Trophoblast cell (in vitro differentiated cells and primary cell): Measurements from ENCODE around the gene KRTAP10-7.

Experiments used
- DNase-seq, 2 donors: peaks; one replicate each; pipeline ENCODE4 v3.0.0-alpha.2; 2016
- H2AFZ ChIP-seq: 2 replicates; pipeline ENCODE4 v1.6.1; 2013; ENCODE audit warnings: low read length, moderate library complexity, mild to moderate bottlenecking; ENCODE audit not compliant: insufficient read depth, poor library complexity
- H2AK5ac ChIP-seq: 2 replicates; pipeline ENCODE4 v1.6.1; 2013; ENCODE audit warnings: mild to moderate bottlenecking, low read length
- H2BK120ac ChIP-seq: 2 replicates; pipeline ENCODE4 v1.6.1; 2013; ENCODE audit warnings: low read length, mild to moderate bottlenecking, moderate library complexity; ENCODE audit not compliant: insufficient read depth, poor library complexity
- H2BK12ac ChIP-seq: 2 replicates; pipeline ENCODE4 v1.6.1; 2013; ENCODE audit warnings: mild to moderate bottlenecking, low read length, moderate library complexity
- H2BK5ac ChIP-seq: 2 replicates; pipeline ENCODE4 v1.6.1; 2013; ENCODE audit warnings: low read length, low read depth, moderate library complexity, mild to moderate bottlenecking; ENCODE audit not compliant: poor library complexity
- H3K14ac ChIP-seq: 2 replicates; pipeline ENCODE4 v1.6.1; 2013; ENCODE audit warnings: mild to moderate bottlenecking, low read length
- H3K18ac ChIP-seq: 2 replicates; pipeline ENCODE4 v1.6.1; 2013; ENCODE audit warnings: mild to moderate bottlenecking, low read length
- H3K23ac ChIP-seq: 2 replicates; pipeline ENCODE4 v1.6.1; 2013; ENCODE audit warnings: low read length
- H3K27ac ChIP-seq: 2 replicates; pipeline ENCODE4 v1.5.1; 2013; ENCODE audit warnings: low read depth, mild to moderate bottlenecking, inconsistent platforms, low read length, moderate library complexity
- H3K27me3 ChIP-seq: 2 replicates; pipeline ENCODE4 v1.6.1; 2013; ENCODE audit warnings: inconsistent platforms, mild to moderate bottlenecking, low read length, moderate library complexity; ENCODE audit not compliant: insufficient read depth
- H3K36me3 ChIP-seq, 2 experiments: 1 replicate in 1 of 2; 2 replicates in 1 of 2; pipeline ENCODE4 v1.6.1; 2013; ENCODE audit warnings: low read length in 2 of 2, mild to moderate bottlenecking in 2 of 2, moderate library complexity in 1 of 2; ENCODE audit not compliant: insufficient read depth in 2 of 2, control insufficient read depth in 1 of 2
- H3K4ac ChIP-seq: 2 replicates; pipeline ENCODE4 v1.6.1; 2013; ENCODE audit warnings: low read depth, mild to moderate bottlenecking, low read length, moderate library complexity
- H3K4me1 ChIP-seq, 2 experiments: 1 replicate in 1 of 2; 2 replicates in 1 of 2; pipeline ENCODE4 v1.6.1; 2013; ENCODE audit warnings: low read length in 2 of 2, mild to moderate bottlenecking in 2 of 2, moderate library complexity in 1 of 2; ENCODE audit not compliant: insufficient read depth in 2 of 2, control insufficient read depth in 1 of 2
- H3K4me2 ChIP-seq: 2 replicates; pipeline ENCODE4 v1.6.1; 2013; ENCODE audit warnings: inconsistent platforms, mild to moderate bottlenecking, low read length, moderate library complexity
- H3K4me3 ChIP-seq: 2 replicates; pipeline ENCODE4 v1.5.1; 2013; ENCODE audit warnings: mild to moderate bottlenecking, low read depth, low read length, inconsistent platforms
- H3K79me1 ChIP-seq: one replicate; pipeline ENCODE4 v1.6.1; 2013; ENCODE audit warnings: low read length
- H3K79me2 ChIP-seq: 2 replicates; pipeline ENCODE4 v1.6.1; 2013; ENCODE audit warnings: low read length, mild to moderate bottlenecking; ENCODE audit not compliant: control insufficient read depth, insufficient read depth, poor library complexity
- H3K9ac ChIP-seq: 2 replicates; pipeline ENCODE4 v1.6.1; 2013; ENCODE audit warnings: mild to moderate bottlenecking, low read length
- H3K9me3 ChIP-seq: 2 replicates; pipeline ENCODE4 v1.6.1; 2013; ENCODE audit warnings: low read depth, mild to moderate bottlenecking, control low read depth, inconsistent platforms, low read length; ENCODE audit not compliant: insufficient read depth
- H4K12ac ChIP-seq: 2 replicates; pipeline ENCODE4 v1.6.1; 2013; ENCODE audit warnings: low read depth, mild to moderate bottlenecking, low read length, moderate library complexity
- H4K8ac ChIP-seq: 2 replicates; pipeline ENCODE4 v1.6.1; 2013; ENCODE audit warnings: low read depth, mild to moderate bottlenecking, low read length, moderate library complexity
- H4K91ac ChIP-seq: one replicate; pipeline ENCODE4 v1.6.1; 2013; ENCODE audit warnings: low read depth, mild to moderate bottlenecking, low read length, moderate library complexity
- WGBS: extraction: QIAGEN DNeasy Blood & Tissue Kit; methylation state at CpG from one replicate; pipeline ENCODE4 v1.1.7; 2013; ENCODE audit warnings: missing lambda C conversion rate; ENCODE audit not compliant: insufficient read length, insufficient coverage; ENCODE audit errors: extremely low coverage; 5-methylcytosine and 5-hydroxymethylcytosine counted together

Gene KRTAP10-7

GRCh38 chr21:44618909-44619308 is 18.5 kb downstream of the KRTAP10-7 start:
- Histone ChIP-seq H3K4me1 (no peaks in the 10 kb centered on the region), H2AK5ac (no peak overlapping the region), H3K23ac (no peak overlapping the region), H3K79me2 (no peaks in the 10 kb centered on the region), H3K9me3 (peaks cover 17% of the 10 kb centered on the region), H3K27me3 (no peaks in the 10 kb centered on the region), H3K14ac (no peak overlapping the region), H3K79me1 (no peaks in the 10 kb centered on the region), H4K91ac (no peak overlapping the region), H2BK12ac (no peak overlapping the region), H3K36me3 (no peaks in the 10 kb centered on the region), H3K18ac (no peak overlapping the region), H2BK120ac (no peak overlapping the region), H3K9ac (no peak overlapping the region), H3K4me3 (no peak overlapping the region), H3K27ac (no peak overlapping the region), H4K8ac (no peak overlapping the region), H3K4me2 (no peak overlapping the region), H2BK5ac (no peak overlapping the region), H4K12ac (no peak overlapping the region), H2AFZ (no peak overlapping the region), H3K4ac (no peak overlapping the region)
- no CpG with 5 or more reads among the region's 3 CpGs for WGBS
- DNase-seq: no peak

DNA sequence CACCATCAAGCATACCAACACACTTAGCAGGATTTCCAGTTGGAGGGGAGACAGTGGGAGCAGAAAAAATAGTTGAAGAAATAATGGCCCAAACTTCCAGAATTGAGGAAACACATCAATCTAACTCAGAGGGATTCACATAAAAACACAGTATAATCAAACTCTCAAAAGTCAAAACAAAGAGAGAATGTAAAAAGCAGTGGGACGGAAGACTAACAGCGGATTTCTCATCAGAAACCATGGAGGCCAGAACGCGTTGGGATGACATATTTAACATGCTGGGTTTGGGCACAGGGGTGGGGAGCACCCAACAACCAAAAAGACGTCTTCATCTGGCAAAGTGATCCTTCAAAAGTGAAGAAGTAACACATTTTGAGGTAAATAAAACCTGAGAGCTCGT is 19.5 kb downstream of the KRTAP10-7 start:
- Histone ChIP-seq H4K12ac (no peak overlapping the region), H3K4me3 (no peak overlapping the region), H3K4me2 (no peak overlapping the region), H3K18ac (no peak overlapping the region), H3K27me3 (no peaks in the 10 kb centered on the region), H3K9me3 (peaks cover 13% of the 10 kb centered on the region), H3K14ac (no peak overlapping the region), H3K9ac (no peak overlapping the region), H3K79me1 (no peaks in the 10 kb centered on the region), H2BK5ac (no peak overlapping the region), H4K91ac (no peak overlapping the region), H3K23ac (no peak overlapping the region), H3K27ac (no peak overlapping the region), H3K36me3 (no peaks in the 10 kb centered on the region), H2AFZ (no peak overlapping the region), H3K79me2 (no peaks in the 10 kb centered on the region), H3K4ac (no peak overlapping the region), H4K8ac (no peak overlapping the region), H2BK120ac (no peak overlapping the region), H3K4me1 (no peaks in the 10 kb centered on the region), H2BK12ac (no peak overlapping the region), H2AK5ac (no peak overlapping the region)
- WGBS: no CpG with 5 or more reads among the region's 6 CpGs
- DNase-seq: no peak

DNA sequence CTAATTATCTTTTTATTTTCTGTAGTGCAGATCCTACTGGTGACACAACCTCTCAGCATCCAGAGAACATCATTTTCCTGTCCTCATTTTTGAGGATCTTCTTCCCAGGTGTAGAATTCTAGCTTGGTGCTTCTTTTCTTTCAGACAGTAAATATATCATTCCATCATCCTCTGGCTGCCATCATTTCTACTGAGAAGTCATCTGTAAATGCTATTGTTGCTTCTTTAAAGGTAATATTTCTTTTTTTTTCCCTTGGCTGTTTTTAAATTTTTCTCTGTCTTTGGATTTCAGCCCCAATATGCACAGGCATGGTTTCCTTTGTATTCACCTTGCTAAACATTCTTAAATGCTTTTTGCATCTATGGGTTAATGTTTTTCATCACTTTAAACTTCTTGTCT is 23.2 kb downstream of the KRTAP10-7 start:
- Histone ChIP-seq H4K8ac (no peak overlapping the region), H2AK5ac (no peak overlapping the region), H2BK5ac (no peak overlapping the region), H3K79me1 (no peaks in the 10 kb centered on the region), H3K79me2 (no peaks in the 10 kb centered on the region), H3K23ac (no peak overlapping the region), H2BK120ac (no peak overlapping the region), H3K4ac (no peak overlapping the region), H3K18ac (no peak overlapping the region), H2AFZ (no peak overlapping the region), H3K4me1 (no peaks in the 10 kb centered on the region), H3K9me3 (peaks cover 14% of the 10 kb centered on the region), H3K27me3 (no peaks in the 10 kb centered on the region), H4K91ac (no peak overlapping the region), H4K12ac (no peak overlapping the region), H3K9ac (no peak overlapping the region), H3K36me3 (no peaks in the 10 kb centered on the region), H3K4me2 (no peak overlapping the region), H2BK12ac (no peak overlapping the region), H3K4me3 (no peak overlapping the region), H3K14ac (no peak overlapping the region), H3K27ac (no peak overlapping the region)
- no peak for DNase-seq

DNA sequence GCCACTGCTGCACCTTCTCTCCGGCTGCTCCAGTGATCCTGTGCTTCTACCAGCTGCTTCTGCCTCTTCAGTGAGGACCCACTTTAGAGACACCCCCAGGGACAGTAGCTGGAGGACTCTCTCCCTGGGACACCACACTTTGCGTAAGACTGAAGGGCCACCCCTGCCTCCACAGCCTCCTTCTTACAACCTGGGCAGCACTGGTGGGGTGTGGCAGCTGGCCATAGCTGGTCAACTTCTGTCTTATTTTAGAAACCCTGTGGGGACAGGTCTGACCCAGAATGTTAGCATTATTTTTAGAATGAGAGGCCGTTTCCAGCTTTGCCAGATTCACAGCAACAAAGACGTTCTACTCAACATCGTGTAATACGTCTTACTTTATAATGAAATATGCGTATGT is 25.4 kb downstream of the KRTAP10-7 start:
- no peaks in the 10 kb centered on the region for H3K36me3 ChIP-seq
- WGBS: no CpG with 5 or more reads among the region's 7 CpGs
- H3K4me3 ChIP-seq: no peak overlapping the region
- no peak overlapping the region for H2AFZ ChIP-seq
- no peak overlapping the region for H2BK120ac ChIP-seq
- H3K23ac ChIP-seq: no peak overlapping the region
- no peak overlapping the region for H2BK5ac ChIP-seq
- H3K4ac ChIP-seq: no peak overlapping the region
- no peak overlapping the region for H3K27ac ChIP-seq
- H3K14ac ChIP-seq: no peak overlapping the region
- no peak overlapping the region for H2BK12ac ChIP-seq
- no peak overlapping the region for H4K8ac ChIP-seq
- no peaks in the 10 kb centered on the region for H3K27me3 ChIP-seq
- H3K9ac ChIP-seq: no peak overlapping the region
- no peaks in the 10 kb centered on the region for H3K4me1 ChIP-seq
- no peak overlapping the region for H4K12ac ChIP-seq
- H3K79me1 ChIP-seq: no peaks in the 10 kb centered on the region
- H4K91ac ChIP-seq: no peak overlapping the region
- H2AK5ac ChIP-seq: no peak overlapping the region
- H3K9me3 ChIP-seq: peaks cover 12% of the 10 kb centered on the region
- H3K18ac ChIP-seq: no peak overlapping the region
- H3K79me2 ChIP-seq: no peaks in the 10 kb centered on the region
- DNase-seq: no peak
- H3K4me2 ChIP-seq: no peak overlapping the region
